GM18951 (cell line): ENCODE results near the gene ELAPOR1.

Experiments used
- POLR2A ChIP-seq: IDR thresholded peaks from 4 replicates; pipeline ENCODE4 v1.6.1; 2011; ENCODE audit warnings: mild to moderate bottlenecking; ENCODE audit not compliant: insufficient read length, insufficient read depth; ENCODE audit errors: extremely low read depth
- in situ Hi-C: fragments of 300-500 bp; cut with MboI; formaldehyde crosslinking; loops from one replicate; pipeline ENCODE4 v1.12.0; 2022; ENCODE audit warnings: low sequenced_read_pairs, mixed read lengths, inconsistent platforms; ENCODE audit not compliant: unreplicated experiment

Gene ELAPOR1, protein sequence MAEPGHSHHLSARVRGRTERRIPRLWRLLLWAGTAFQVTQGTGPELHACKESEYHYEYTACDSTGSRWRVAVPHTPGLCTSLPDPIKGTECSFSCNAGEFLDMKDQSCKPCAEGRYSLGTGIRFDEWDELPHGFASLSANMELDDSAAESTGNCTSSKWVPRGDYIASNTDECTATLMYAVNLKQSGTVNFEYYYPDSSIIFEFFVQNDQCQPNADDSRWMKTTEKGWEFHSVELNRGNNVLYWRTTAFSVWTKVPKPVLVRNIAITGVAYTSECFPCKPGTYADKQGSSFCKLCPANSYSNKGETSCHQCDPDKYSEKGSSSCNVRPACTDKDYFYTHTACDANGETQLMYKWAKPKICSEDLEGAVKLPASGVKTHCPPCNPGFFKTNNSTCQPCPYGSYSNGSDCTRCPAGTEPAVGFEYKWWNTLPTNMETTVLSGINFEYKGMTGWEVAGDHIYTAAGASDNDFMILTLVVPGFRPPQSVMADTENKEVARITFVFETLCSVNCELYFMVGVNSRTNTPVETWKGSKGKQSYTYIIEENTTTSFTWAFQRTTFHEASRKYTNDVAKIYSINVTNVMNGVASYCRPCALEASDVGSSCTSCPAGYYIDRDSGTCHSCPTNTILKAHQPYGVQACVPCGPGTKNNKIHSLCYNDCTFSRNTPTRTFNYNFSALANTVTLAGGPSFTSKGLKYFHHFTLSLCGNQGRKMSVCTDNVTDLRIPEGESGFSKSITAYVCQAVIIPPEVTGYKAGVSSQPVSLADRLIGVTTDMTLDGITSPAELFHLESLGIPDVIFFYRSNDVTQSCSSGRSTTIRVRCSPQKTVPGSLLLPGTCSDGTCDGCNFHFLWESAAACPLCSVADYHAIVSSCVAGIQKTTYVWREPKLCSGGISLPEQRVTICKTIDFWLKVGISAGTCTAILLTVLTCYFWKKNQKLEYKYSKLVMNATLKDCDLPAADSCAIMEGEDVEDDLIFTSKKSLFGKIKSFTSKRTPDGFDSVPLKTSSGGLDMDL

DNA sequence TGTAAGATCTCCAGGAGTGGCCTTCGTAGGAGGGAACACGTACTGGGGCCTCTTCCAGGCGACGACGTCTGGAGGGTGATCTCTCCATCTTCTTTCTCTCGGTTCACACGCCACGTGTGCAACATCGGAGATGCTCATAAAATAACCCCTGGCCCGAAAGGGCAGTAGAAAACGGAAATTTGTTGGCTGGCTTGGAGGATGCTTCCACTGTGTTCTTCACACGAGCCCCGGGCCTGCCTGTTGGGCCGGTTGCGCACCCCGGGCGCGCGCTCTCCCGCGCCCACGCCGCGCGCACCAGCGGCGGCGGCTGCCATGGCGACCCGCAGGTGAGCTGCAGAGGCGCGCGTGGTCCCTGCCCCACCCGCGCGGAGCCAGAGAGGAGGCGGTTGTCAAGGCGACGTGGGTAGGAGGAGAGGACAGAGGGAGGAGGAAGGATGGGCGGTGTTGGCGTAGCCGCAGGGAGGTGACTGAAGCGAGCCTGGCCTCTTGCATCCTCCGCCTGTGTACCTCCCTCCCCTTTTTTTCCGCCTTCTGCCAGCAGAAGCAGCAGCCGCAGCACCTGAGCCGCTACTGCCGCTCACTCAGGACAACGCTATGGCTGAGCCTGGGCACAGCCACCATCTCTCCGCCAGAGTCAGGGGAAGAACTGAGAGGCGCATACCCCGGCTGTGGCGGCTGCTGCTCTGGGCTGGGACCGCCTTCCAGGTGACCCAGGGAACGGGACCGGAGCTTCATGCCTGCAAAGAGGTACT, at the start of gene ELAPOR1:
ELAPOR1 (plus strand) TSS at position 526 of the 752 bp plus-strand sequence; CDS start at position 595, 69 bp downstream.
- TF ChIP-seq POLR2A, result no peak
- in situ Hi-C loops, result no loop called here

DNA sequence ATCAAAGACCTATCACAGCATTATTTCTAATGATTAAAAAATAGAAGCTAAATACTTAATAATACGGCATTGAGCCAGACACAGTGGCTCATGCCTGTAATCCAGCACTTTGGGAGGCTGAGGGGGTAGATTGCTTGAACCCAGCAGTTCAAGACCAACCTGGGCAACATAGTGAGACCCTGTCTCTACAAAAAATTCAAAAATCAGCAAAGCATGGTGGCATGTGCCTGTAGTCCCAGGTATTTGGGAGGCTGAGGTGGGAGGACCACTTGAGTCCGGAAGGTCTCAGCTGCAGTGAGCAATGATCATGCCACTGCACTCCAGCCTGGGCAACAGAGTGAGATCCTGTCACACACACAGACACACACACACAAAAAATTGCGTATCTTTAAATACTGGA, 48.8 kb upstream of the ELAPOR1 start:
- in situ Hi-C loops, result no loop called here
- TF ChIP-seq POLR2A, result no peak

DNA sequence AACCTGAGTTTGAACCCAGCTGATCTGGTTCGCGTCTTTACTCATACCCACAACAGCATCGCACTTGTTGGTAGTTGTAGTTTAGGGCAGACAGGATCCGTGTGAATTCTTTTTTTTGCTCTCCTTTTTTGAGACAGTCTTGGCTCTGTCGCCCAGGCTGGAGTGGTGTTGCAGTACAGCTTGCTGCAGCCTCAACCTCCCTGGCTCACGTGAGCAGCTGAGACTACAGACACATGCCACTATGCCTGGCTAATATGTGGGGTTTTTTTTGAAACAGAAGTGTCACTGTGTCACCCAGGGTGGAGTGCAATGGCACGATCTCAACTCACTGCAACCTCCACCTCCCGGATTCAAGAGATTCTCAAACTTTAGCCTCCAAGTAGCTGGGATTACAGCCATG, 46.0 kb upstream of the ELAPOR1 start:
- in situ Hi-C loops, result no loop called here
- no peak for TF ChIP-seq POLR2A

DNA sequence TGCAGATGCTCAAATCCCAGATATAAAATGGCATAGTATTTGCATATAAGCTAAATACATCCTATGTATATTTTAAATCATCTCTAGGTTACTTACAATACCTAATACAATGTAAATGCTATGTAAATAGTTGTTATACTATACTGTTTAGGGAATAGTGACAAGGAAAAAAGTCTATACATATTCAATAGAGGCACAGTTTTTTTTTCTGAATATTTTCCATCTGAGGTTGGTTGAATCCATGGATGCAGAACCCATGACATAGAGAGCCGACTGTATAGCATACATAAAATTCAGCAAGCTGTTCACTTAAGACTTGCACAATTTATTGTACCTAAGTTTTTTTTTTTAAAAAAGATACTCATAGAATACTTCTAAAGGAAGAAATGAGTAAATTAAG, 44.6 kb upstream of the ELAPOR1 start:
- in situ Hi-C loops, result no loop called here
- TF ChIP-seq POLR2A, result no peak

DNA sequence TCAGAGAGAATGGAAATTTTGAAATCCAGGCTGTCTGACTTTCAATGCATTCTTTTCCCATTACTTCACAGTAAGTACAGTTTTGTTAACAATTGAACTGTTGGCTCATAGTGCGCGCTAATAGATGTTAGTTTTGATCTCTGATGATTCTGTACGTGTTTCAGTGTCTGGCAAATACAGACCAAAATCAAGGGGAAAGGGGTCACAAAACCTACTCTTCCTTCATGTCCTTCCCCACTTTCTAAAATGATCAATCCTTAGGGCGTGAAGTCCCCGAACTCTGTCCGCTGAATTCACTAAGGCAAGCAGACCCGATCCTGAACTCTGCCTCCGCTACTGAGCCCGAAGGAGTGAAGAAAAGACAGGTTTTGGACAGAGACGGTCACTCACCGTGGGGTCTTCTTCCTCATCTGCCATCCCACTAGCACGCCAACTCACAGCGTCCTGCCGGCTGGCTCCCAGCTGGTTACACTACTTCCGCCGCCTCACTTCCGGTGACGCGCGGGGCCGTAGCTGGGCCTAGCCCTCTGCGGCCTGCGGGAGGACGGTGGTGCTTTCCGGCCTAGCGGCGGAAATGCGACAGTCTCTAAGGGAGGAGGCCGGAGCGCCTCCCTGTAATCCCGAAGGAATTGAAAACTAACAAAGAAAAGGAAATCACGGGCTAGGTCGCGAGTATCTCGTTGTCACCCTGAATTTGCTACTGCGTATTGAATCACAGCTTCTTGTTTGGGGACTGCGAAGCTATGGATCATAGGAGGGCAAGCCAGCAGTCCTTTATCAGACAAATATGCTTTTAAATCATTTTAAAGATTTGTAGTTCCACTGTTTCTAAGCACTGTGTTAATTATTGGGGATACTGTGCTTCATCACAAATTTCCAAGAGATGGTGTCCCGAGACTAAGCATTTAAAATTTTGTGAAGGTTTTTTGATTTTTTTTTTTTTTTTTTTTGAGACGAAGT, 38.1 kb upstream of the ELAPOR1 start, which contains the start of gene TAF13:
TAF13 (minus strand) TSS at position 473 of the 960 bp plus-strand sequence; CDS start at position 417, 56 bp downstream.
- TF ChIP-seq POLR2A, result peak; percentile 95
- in situ Hi-C loops, result no loop called here

DNA sequence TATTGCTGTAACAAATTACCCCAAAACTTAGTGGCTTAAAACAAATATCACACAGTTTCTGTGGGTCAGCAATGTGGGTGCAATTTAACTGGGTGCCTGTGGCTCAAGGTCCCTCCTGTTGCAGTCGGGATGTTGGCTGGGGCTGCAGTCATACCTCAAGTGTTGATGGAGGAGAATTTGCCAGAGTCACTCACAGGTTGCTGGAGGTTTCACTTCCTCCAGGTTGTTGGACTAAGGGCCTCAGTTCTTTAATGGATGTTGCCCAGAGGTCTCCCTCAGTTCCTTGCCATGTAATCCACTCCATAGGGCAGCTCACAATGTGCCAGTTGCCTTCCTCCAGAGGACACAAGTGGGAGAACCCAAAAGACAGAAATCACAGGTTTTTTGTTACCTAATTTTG, 35.6 kb upstream of the ELAPOR1 start:
- in situ Hi-C loops, result no loop called here
- TF ChIP-seq POLR2A, result no peak

DNA sequence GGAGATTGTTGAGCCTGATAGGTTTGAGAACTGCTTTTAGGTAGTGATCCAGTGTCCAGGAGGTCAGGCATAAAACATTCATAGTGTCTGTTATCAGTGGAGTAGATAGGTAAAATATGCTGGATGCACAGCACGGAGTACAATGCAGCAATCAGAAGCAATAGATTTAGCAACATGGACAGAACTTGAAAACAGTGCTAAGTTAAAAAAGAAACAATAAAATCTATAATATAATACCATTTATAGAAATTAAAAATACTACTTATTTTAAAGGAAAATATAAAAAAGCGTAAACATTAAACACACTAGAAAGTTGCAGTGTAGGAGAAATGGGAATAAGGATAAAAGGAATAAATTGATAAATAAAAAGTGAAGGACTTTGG, 34.7 kb upstream of the ELAPOR1 start:
- TF ChIP-seq POLR2A, result no peak
- in situ Hi-C loops, result no loop called here

DNA sequence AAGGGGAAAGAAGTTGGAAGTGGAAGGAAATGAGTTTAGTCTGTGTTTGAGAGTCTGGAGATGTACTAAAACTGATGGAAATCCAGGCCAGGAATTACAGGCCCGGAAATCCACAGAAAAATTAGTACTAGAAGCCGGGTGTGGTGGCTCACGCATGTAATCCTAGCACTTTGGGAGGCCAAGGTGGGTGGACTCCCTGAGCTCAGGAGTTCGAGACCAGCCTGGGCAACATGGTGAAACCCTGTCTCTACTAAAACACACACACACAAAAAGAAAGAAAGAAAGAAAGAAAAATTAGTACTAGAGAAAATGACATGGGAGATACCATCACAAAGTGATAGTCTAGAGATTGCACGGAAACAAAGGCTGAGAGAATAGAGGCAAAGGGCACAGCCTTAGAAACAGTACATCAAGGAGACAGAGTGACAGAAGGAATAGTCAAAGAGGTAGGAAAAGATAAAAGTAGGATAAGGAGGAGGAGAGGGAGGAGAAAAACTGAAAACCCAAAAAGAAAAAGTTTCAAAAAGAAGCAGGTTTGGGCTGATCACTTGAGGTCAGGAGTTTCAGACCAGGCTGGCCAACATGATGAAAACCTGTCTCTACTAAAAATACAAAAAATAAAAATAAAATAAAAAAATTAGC, 33.4 kb upstream of the ELAPOR1 start:
- in situ Hi-C loops, result no loop called here

DNA sequence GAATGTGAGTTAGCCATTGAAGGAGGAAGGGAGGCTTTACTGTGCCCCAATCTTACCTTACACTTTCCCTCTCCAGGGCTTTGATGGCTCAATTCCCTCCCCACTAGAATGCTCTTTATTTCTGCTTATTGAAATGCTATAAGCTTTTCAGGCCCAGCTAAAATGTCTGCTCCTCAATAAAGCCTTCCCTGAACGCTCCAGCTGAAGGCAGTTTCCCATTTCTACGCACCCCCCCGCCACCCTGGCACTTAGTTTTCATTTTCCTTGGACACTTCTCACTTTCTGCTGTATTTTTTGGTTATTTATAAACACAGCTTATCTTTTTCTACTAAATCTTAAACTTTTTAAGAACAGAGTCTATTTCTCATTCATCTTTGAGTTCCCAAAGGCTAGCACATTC, 30.4 kb upstream of the ELAPOR1 start:
- no peak for TF ChIP-seq POLR2A
- in situ Hi-C loops, result no loop called here

More for the DNA sequence above, 33.4 kb upstream of the ELAPOR1 start:
- TF ChIP-seq POLR2A, result no peak

DNA sequence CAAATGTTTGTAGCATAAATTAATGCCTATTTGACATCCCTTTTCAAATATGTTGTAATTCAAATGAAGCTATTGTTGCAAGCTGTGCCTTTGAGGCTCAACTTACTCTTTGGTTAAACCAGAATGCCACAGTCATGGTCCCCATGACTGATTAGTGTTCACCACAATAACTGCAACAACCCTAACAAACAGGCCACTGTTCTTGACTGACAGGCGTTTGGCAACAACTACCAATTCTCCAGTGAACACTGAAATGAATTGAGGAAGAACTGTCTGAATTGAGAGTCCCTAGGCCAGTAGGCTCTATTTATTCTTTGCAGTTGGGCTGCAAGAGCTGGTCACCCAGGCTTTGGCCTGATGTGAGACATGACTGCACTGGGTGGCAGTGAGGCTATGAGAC, 30.0 kb upstream of the ELAPOR1 start:
- no peak for TF ChIP-seq POLR2A
- in situ Hi-C loops, result no loop called here
